ENCODE results near the gene MAN2A1. TPM values are rescaled to one million over a fixed set of nuclear protein-coding genes. Genes with fewer than 3 reads are reported as not detected.

The MAN2A1 gene
- total RNA-seq, result 79.9 TPM

GRCh38 chr5:109689740-109690241, at the start of gene MAN2A1:
Gene MAN2A1, plus strand, starts transcription at chr5:109689927. Its CDS starts 491 bp downstream, at chr5:109690418.

